GM12865 (cell line): Measurements from ENCODE around the gene GPR62.

ENCODE experiments used
- DNase-seq: peaks from one replicate; pipeline ENCODE4 v3.0.0; 2010; ENCODE audit warnings: low read depth
- H3K4me3 ChIP-seq: 2 replicates; pipeline ENCODE4 v1.5.1; 2011; ENCODE audit warnings: mild to moderate bottlenecking, low read depth, low read length, control low read depth
- TF ChIP-seq, protein P1 (sequence below): IDR thresholded peaks from 2 replicates; pipeline ENCODE4 v1.5.1; 2011; ENCODE audit warnings: low read length, control low read depth, low read depth, inconsistent platforms; ENCODE audit not compliant: insufficient read depth; ENCODE audit errors: missing control alignments

Gene GPR62

DNA sequence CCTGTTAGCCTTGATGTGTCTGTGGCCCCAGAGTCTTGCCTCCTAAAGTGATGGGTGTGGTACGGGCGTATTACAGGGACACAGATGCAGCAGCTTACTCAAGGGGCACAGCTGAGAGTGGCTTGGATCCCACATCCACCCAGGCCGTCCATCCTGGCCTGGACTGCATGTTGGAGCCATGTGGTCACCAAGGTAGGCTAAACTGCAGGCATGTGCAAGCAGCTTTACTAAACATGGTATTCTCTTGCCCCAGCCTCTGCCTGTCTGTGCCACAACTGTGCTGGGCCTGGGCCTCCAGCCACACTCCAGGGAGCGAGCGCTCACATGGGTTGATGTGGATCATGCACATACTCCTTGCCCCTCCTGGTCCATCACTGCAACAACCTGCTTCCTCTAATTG is 6.1 kb upstream of the GPR62 start:
- TF ChIP-seq, protein P1, sequence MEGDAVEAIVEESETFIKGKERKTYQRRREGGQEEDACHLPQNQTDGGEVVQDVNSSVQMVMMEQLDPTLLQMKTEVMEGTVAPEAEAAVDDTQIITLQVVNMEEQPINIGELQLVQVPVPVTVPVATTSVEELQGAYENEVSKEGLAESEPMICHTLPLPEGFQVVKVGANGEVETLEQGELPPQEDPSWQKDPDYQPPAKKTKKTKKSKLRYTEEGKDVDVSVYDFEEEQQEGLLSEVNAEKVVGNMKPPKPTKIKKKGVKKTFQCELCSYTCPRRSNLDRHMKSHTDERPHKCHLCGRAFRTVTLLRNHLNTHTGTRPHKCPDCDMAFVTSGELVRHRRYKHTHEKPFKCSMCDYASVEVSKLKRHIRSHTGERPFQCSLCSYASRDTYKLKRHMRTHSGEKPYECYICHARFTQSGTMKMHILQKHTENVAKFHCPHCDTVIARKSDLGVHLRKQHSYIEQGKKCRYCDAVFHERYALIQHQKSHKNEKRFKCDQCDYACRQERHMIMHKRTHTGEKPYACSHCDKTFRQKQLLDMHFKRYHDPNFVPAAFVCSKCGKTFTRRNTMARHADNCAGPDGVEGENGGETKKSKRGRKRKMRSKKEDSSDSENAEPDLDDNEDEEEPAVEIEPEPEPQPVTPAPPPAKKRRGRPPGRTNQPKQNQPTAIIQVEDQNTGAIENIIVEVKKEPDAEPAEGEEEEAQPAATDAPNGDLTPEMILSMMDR = no peak
- H3K4me3 ChIP-seq = no peak overlapping the region
- DNase-seq = no peak

DNA sequence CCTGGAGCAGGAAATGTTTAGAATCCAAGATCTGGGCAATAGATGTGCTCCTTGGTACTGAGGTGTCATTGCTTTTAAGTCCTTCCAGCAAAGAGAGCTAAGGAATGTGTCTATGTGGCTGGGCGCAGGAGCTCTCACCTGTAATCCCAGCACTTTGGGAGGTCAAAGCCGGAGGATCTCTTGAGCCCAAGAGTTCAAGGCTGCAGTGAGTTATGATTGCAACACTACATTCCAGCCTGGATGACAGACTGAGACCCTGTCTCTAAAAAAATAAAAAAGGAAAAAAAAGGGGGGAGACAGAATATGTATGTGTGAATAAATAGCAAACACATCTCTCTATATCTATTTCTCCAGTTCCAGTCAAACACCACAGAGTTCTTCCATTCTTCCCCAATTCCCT is 4.3 kb upstream of the GPR62 start:
- no peak for DNase-seq
- TF ChIP-seq, protein P1 = no peak
- no peak overlapping the region for H3K4me3 ChIP-seq

DNA sequence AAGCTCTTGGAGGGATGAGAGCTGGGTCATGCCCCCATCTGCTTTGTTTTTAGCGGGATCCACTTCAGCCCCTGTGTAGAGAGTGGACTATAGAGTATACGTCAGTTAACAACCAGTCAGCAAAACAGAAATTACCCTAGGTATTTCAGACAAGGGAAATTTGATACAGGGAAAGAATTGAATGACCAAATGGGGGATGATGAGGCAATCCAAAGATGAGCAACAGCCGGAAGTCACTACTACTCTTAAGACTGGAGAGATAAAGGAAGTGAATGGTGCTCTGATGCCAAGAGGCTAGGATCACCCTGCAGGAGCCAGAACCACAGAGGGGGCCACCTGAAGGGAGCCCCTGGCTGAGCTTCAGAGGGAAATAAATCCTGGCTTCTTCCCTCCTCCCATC is 1.7 kb upstream of the GPR62 start:
- TF ChIP-seq, protein P1 = no peak
- no peak overlapping the region for H3K4me3 ChIP-seq
- DNase-seq = no peak

DNA sequence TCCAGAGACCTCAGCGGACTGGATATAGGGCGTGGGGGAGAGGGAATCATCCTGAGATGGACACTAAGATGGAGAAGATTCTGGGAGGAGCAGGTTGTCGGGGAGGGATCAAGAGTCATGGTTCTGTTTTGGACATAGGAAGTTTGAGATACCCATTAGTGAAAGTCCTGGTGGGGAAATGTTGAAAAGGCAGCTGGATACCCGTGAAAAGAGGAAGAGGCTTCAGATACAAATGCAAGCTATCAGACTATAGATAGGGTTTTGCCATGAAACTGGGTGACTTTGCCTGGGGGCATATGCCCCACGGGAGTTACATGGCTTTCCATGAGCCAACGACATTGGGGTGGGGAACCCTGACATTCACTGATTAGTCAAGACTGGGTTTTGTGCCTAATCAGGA is 1.1 kb upstream of the GPR62 start:
- H3K4me3 ChIP-seq = no peak overlapping the region
- TF ChIP-seq, protein P1 = no peak
- no peak for DNase-seq

DNA sequence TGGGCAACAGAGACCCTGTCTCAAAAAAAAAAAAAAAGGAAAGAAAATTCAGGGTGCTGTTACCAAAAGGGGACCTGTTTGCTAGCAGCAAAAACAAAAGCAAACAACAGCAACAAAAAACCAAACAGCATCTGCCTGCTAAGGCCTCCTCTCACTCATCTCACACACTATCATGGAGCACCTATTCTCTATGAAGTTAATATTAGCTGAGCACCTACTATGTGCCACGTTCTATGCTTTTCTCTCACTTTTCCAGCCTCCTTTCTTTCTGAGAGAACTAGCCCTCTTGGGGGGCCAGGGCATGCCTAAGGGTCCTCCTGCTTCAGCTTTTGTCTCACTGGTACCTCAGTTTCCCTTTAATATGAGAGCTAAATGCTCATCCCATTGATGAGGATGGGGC is 468 bp upstream of the GPR62 start:
- H3K4me3 ChIP-seq = no peak overlapping the region
- DNase-seq = no peak
- TF ChIP-seq, protein P1 = no peak

DNA sequence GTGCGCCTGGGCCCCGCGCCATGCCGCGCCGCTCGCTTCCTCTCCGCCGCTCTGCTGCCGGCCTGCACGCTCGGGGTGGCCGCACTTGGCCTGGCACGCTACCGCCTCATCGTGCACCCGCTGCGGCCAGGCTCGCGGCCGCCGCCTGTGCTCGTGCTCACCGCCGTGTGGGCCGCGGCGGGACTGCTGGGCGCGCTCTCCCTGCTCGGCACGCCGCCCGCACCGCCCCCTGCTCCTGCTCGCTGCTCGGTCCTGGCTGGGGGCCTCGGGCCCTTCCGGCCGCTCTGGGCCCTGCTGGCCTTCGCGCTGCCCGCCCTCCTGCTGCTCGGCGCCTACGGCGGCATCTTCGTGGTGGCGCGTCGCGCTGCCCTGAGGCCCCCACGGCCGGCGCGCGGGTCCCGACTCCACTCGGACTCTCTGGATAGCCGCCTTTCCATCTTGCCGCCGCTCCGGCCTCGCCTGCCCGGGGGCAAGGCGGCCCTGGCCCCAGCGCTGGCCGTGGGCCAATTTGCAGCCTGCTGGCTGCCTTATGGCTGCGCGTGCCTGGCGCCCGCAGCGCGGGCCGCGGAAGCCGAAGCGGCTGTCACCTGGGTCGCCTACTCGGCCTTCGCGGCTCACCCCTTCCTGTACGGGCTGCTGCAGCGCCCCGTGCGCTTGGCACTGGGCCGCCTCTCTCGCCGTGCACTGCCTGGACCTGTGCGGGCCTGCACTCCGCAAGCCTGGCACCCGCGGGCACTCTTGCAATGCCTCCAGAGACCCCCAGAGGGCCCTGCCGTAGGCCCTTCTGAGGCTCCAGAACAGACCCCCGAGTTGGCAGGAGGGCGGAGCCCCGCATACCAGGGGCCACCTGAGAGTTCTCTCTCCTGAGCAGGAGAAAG is 951 bp downstream of the GPR62 start:
- no peak overlapping the region; the same call in 1 of the 2 replicates for H3K4me3 ChIP-seq
- TF ChIP-seq, protein P1 = peak; percentile 31
- DNase-seq = no peak

DNA sequence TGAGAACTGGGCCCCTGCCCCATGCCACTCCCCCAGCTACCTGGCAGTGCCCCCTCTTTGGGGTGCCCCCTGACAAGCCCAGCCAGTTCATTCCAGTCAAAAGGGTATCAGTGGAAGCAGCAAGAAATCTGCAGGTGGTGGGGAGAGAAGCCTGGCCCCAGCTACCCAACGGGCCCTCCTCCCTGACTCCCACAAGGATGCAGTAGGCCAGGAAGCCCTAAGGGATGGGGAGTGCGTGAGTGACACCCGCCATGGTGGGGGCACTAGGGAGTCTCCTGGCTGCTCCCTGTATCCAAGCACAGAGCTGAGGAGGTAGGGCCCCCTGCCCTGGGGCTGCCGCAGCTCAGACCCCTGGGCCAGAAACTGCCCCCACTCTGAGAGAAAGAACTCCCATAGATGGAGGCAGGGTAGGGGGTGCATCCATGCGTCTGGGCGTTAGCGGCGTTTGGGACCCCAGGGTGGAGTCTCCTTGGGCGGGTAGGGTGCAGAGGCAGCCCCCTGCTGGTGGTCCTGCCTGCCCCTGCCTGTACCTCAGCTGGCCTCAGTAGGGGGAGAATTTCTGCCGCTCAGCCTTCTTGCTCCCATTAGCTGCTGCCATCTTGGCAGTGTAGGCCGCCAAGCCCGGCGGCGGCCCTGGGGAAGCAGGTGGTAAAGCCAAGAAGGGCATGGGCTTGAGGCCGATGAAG is 2.5 kb downstream of the GPR62 start:
- H3K4me3 ChIP-seq = no peak overlapping the region
- TF ChIP-seq, protein P1 = no peak
- DNase-seq = no peak
